Nephron progenitor cell (in vitro differentiated cells): ENCODE results near the gene PAX9.
A peak's percentile ranks its signal among the peaks of the same experiment; 100 is the strongest.

Experiments used
- DNase-seq: peaks from one replicate; pipeline ENCODE4 v3.0.0; 2021
- H3K27ac Mint-ChIP-seq: 2 replicates; pipeline ENCODE4 v1.8.0; 2021; ENCODE audit warnings: mild to moderate bottlenecking, moderate library complexity, mixed read lengths
- H3K27me3 Mint-ChIP-seq: 2 replicates; pipeline ENCODE4 v1.8.0; 2021; ENCODE audit warnings: mild to moderate bottlenecking, low read depth, mixed read lengths; ENCODE audit not compliant: poor library complexity
- H3K36me3 Mint-ChIP-seq: 2 replicates; pipeline ENCODE4 v1.8.0; 2021; ENCODE audit warnings: low read depth, mixed read lengths
- H3K4me1 Mint-ChIP-seq: 2 replicates; pipeline ENCODE4 v1.8.0; 2021; ENCODE audit warnings: mixed read lengths
- H3K4me3 Mint-ChIP-seq: 2 replicates; pipeline ENCODE4 v1.8.0; 2021; ENCODE audit warnings: mild to moderate bottlenecking, moderate library complexity, mixed read lengths
- H3K9me3 Mint-ChIP-seq: 2 replicates; pipeline ENCODE4 v1.8.0; 2021; ENCODE audit warnings: mild to moderate bottlenecking, moderate library complexity, mixed read lengths
- TF ChIP-seq, protein P1 (sequence below): fragments of 200-600 bp; sonication (generic); IDR thresholded peaks from 2 replicates; pipeline ENCODE4 v1.5.0; 2021; ENCODE audit warnings: antibody characterized with exemption

Gene PAX9

DNA sequence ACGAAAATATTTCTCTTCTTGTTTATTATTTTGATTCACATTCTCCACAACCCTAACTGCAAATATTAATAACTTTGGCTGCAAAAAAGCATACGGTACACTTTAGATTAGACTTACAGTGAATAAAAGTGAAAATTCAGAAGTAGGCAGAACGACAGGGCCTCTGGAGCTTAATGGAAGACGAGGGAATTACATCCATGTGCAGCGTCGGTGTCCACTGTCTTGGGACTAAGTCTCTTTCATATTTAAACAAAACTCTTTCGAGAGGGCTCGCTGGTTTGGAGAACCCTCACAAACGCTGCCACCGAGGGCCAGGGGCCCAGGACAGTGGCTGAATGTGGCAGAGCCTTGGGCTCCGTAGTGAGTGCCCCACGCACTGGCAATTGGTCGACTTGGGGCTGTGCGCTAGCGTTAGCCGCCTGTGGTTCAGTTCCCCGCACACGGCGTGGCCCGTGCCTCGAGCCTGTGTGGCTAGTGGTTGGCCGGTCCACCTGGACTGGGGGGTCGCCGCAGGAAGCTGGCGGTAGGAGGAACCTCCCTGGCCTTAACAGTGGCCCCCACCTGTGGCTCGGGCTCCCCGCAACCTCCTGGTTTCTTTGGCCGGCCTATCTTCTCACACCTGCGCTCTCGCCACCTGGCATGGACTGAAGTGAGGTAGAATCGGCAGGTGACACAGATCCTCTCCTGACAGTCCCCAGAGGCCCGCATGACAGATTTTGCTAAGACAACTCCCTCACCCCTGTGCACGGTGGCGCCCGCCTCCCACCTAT, 739 bp upstream of the PAX9 start:
- TF ChIP-seq, protein P1, sequence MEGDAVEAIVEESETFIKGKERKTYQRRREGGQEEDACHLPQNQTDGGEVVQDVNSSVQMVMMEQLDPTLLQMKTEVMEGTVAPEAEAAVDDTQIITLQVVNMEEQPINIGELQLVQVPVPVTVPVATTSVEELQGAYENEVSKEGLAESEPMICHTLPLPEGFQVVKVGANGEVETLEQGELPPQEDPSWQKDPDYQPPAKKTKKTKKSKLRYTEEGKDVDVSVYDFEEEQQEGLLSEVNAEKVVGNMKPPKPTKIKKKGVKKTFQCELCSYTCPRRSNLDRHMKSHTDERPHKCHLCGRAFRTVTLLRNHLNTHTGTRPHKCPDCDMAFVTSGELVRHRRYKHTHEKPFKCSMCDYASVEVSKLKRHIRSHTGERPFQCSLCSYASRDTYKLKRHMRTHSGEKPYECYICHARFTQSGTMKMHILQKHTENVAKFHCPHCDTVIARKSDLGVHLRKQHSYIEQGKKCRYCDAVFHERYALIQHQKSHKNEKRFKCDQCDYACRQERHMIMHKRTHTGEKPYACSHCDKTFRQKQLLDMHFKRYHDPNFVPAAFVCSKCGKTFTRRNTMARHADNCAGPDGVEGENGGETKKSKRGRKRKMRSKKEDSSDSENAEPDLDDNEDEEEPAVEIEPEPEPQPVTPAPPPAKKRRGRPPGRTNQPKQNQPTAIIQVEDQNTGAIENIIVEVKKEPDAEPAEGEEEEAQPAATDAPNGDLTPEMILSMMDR: no peak
- DNase-seq: peak; percentile 31
- no peaks in the 10 kb centered on the region for H3K36me3 Mint-ChIP-seq
- no peaks in the 10 kb centered on the region for H3K9me3 Mint-ChIP-seq
- no peak overlapping the region for H3K27ac Mint-ChIP-seq
- H3K4me1 Mint-ChIP-seq: peaks cover 91% of the 10 kb centered on the region
- H3K27me3 Mint-ChIP-seq: peaks cover 96% of the 10 kb centered on the region
- H3K4me3 Mint-ChIP-seq: peak overlapping the region; percentile 87

DNA sequence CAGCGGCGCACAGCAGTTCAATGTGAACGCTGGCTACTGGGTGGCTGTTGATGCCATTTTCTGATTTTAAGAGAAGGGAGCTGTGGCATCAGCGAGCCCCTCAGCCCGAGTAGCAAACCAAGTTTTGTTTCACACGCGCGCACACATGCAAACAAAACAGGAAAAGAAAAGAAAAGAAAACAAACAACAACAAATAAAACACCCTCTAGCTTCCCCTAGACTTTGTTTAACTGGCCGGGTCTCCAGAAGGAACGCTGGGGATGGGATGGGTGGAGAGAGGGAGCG, 540 bp downstream of the PAX9 start:
- Mint-ChIP-seq H3K4me3 (peak overlapping the region; percentile 87), H3K36me3 (no peaks in the 10 kb centered on the region), H3K9me3 (no peaks in the 10 kb centered on the region), H3K27me3 (peaks cover 96% of the 10 kb centered on the region), H3K4me1 (peaks cover 88% of the 10 kb centered on the region), H3K27ac (no peak overlapping the region)
- no peak for DNase-seq
- TF ChIP-seq, protein P1: no peak

DNA sequence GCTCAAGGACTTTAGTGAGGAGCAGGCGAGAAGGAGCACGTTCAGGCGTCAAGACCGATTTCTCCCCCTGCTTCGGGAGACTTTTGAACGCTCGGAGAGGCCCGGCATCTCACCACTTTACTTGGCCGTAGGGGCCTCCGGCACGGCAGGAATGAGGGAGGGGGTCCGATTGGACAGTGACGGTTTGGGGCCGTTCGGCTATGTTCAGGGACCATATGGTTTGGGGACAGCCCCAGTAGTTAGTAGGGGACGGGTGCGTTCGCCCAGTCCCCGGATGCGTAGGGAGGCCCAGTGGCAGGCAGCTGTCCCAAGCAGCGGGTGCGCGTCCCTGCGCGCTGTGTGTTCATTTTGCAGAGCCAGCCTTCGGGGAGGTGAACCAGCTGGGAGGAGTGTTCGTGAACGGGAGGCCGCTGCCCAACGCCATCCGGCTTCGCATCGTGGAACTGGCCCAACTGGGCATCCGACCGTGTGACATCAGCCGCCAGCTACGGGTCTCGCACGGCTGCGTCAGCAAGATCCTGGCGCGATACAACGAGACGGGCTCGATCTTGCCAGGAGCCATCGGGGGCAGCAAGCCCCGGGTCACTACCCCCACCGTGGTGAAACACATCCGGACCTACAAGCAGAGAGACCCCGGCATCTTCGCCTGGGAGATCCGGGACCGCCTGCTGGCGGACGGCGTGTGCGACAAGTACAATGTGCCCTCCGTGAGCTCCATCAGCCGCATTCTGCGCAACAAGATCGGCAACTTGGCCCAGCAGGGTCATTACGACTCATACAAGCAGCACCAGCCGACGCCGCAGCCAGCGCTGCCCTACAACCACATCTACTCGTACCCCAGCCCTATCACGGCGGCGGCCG, 1.1 kb downstream of the PAX9 start:
- Mint-ChIP-seq H3K4me3 (peak overlapping the region; percentile 87), H3K27me3 (peaks cover 96% of the 10 kb centered on the region), H3K27ac (no peak overlapping the region), H3K36me3 (peaks cover 1% of the 10 kb centered on the region), H3K9me3 (no peaks in the 10 kb centered on the region), H3K4me1 (peaks cover 90% of the 10 kb centered on the region)
- TF ChIP-seq, protein P1: peak; percentile 20
- DNase-seq: peak; percentile 57

DNA sequence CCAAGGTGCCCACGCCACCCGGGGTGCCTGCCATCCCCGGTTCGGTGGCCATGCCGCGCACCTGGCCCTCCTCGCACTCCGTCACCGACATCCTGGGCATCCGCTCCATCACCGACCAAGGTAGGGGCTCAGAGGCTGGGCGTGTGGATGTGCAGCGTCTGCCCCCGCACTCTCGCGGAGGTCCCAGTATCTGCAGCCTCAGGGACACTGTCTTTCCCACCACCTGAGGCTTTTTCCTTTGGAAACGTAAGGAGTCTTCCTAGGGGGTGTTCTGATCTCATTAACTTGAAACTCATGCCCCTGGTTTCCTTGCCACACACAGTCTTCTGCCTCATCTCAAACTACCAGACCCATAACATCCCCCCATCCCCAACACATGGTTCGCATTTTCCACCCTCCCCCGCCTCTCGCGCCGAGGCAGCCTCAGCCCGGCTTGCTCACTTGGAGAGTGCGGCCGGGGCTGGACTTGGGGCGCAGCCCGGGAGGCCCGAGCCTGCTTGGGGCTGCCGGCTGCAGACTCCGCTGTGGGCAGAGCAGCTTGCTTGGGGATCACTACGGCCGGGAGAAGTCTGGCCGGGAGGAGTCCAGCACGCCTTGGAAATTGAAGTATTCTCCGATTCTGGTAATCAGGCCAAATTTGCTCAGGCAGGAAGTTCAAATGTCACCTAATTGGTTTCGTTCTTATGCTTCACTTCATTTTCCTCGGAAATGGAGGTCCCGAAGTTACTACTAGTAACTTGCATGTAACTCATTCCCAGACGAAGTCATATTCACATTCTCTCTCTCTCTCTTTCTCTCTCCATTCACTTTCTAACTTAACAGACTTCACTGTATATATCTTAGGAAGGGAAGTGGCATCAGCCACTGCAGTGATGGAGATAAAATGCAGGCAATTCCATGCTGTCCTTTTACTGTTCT, 2.0 kb downstream of the PAX9 start:
- DNase-seq: peak; percentile 57
- Mint-ChIP-seq H3K9me3 (no peaks in the 10 kb centered on the region), H3K36me3 (peaks cover 5% of the 10 kb centered on the region), H3K4me1 (peaks cover 87% of the 10 kb centered on the region), H3K4me3 (peak overlapping the region; percentile 87), H3K27me3 (peaks cover 95% of the 10 kb centered on the region), H3K27ac (peak overlapping the region; percentile 73)
- TF ChIP-seq, protein P1: no peak

DNA sequence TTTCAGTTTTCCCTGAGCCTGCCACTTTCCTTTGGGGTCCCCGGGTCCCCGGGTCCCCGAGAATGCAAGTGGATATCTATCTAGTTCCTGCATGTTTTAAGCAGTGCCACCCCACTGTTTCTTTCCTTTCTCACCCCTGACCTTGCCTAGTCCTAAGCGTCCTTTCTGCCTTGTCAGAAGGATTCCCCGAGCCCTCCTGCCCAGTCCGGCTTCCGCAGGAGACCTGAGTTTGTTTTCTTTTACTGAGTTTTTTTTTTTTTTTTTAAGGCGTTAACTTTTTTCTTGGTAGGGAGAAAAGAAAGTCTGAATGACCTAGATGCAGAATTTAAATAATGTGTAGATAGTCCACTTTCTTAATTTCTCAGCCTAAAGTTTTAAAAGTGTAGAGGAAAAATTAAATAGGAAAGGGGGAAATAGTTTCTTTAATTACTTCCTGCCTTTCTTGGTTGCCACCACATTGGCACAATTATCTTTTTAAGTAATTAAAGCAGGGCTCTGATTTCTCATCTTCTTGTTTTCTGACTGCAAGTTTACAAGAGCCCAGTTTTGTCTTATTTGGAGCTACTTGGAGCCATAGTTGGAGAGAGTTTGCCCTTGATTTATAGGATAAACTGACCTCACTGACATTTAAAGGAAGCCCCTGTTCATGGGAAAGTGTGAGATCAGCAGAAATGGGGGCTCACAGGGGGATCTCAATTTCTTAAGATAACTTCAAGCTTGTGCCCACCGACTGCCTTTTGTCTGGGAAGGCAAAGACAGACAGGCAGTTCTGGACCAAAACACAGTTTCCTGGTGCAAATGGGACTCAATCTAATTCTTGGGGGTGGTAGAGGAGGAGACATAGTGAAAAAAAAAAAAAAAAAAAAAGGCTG, 2.9 kb downstream of the PAX9 start:
- TF ChIP-seq, protein P1: no peak
- Mint-ChIP-seq H3K4me1 (peaks cover 78% of the 10 kb centered on the region), H3K36me3 (peaks cover 5% of the 10 kb centered on the region), H3K27me3 (peaks cover 93% of the 10 kb centered on the region), H3K27ac (peak overlapping the region; percentile 73), H3K9me3 (no peaks in the 10 kb centered on the region), H3K4me3 (peak overlapping the region; percentile 87)
- DNase-seq: no peak
